ENCODE results near the gene ABI3BP. TPM values are rescaled to one million over a fixed set of nuclear protein-coding genes. Genes with fewer than 3 reads are reported as not detected.

Gene ABI3BP
- total RNA-seq, 1 donor from 2014 or later, result 1.1 TPM

DNA sequence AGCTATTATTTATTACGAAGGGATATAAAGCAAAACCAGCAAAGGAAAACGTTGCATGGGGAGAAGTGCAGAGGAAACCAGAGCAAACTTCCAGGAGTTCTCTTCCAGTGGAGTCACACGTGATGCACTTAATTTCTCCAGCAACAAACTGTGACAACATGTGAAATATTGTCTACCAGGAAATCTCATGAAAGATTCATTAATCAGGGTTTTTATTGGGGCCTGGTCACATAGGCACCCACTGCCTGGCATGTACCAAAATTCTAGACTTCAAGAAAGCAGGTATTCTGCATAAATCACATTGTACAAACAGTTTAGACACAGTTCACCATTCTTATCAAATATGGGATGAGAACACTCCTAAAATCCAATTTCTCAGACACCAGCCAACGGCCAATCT is 289.4 kb downstream of the ABI3BP start:
- H3K36me3 ChIP-seq (ENCODE audit: insufficient read depth, low read length), result no peaks in the 10 kb centered on the region
- no peak overlapping the region for H2AFZ ChIP-seq (ENCODE audit: low read depth, low read length)
- H3K27me3 Mint-ChIP-seq (ENCODE audit: low read depth, unreplicated experiment), result peaks cover 17% of the 10 kb centered on the region

DNA sequence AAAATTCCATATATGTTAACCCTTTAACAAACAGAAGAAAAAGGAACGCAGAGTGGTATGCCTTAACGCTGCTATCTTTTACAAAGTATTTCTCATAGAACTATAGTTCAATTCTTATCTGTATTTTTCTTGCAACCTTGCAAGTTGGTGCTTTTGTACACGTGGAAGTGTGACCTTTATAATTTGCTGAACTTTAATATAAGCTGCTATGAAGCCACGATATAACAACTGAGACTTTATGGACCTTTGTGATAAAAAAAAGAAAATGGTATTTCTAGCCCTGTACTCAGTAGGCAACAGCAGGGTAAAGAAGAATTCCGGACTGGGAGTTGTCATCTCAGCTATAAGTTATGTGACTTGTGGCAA is 290.3 kb downstream of the ABI3BP start:
- Histone ChIP-seq H3K79me2 (ENCODE audit: insufficient read depth, low read length) (no peaks in the 10 kb centered on the region), H3K9me3 (ENCODE audit: insufficient read depth, low read depth, low read length) (no peaks in the 10 kb centered on the region), H3K4me2 (ENCODE audit: low read length) (no peak overlapping the region), H3K4me3 (ENCODE audit: insufficient read depth, low read depth, low read length) (no peak overlapping the region), H3K27me3 (ENCODE audit: insufficient read depth, low read length) (no peaks in the 10 kb centered on the region), H2AFZ (ENCODE audit: low read depth, low read length) (no peak overlapping the region), H3K4me1 (ENCODE audit: insufficient read depth, low read length) (no peaks in the 10 kb centered on the region), H4K20me1 (ENCODE audit: insufficient read depth, low read length) (no peaks in the 10 kb centered on the region), H3K27ac (ENCODE audit: low read depth, low read length) (no peak overlapping the region), H3K36me3 (ENCODE audit: insufficient read depth, low read length) (no peaks in the 10 kb centered on the region), H3K9ac (ENCODE audit: low read length) (no peak overlapping the region)
- Mint-ChIP-seq H3K36me3 (ENCODE audit: low read depth, unreplicated experiment) (no peaks in the 10 kb centered on the region), H3K9me3 (ENCODE audit: unreplicated experiment) (peaks cover 3% of the 10 kb centered on the region), H3K4me1 (ENCODE audit: low read depth, unreplicated experiment) (no peaks in the 10 kb centered on the region), H3K27me3 (ENCODE audit: low read depth, unreplicated experiment) (peaks cover 19% of the 10 kb centered on the region), H3K27ac (ENCODE audit: unreplicated experiment) (no peak overlapping the region), H3K4me3 (ENCODE audit: unreplicated experiment) (no peak overlapping the region)
- FAIRE-seq (no peak), DNase-seq (ENCODE audit: low read depth) (no peak)
- TF ChIP-seq, protein P1, sequence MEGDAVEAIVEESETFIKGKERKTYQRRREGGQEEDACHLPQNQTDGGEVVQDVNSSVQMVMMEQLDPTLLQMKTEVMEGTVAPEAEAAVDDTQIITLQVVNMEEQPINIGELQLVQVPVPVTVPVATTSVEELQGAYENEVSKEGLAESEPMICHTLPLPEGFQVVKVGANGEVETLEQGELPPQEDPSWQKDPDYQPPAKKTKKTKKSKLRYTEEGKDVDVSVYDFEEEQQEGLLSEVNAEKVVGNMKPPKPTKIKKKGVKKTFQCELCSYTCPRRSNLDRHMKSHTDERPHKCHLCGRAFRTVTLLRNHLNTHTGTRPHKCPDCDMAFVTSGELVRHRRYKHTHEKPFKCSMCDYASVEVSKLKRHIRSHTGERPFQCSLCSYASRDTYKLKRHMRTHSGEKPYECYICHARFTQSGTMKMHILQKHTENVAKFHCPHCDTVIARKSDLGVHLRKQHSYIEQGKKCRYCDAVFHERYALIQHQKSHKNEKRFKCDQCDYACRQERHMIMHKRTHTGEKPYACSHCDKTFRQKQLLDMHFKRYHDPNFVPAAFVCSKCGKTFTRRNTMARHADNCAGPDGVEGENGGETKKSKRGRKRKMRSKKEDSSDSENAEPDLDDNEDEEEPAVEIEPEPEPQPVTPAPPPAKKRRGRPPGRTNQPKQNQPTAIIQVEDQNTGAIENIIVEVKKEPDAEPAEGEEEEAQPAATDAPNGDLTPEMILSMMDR (IDR thresholded peaks at IDR 0.05; ENCODE audit: insufficient read depth, low read depth, low read length), result no peak
- TF ChIP-seq EZH2 (IDR thresholded peaks at IDR 0.05; ENCODE audit: insufficient read depth, low read length), result no peak

More for the DNA sequence above, 289.4 kb downstream of the ABI3BP start:
- DNase-seq (ENCODE audit: low read depth) (no peak), FAIRE-seq (no peak)
- Histone ChIP-seq H3K27me3 (ENCODE audit: insufficient read depth, low read length) (no peaks in the 10 kb centered on the region), H3K4me2 (ENCODE audit: low read length) (no peak overlapping the region), H3K27ac (ENCODE audit: low read depth, low read length) (no peak overlapping the region), H3K4me1 (ENCODE audit: insufficient read depth, low read length) (peaks cover 2% of the 10 kb centered on the region), H3K4me3 (ENCODE audit: insufficient read depth, low read depth, low read length) (no peak overlapping the region), H3K79me2 (ENCODE audit: insufficient read depth, low read length) (no peaks in the 10 kb centered on the region), H3K9ac (ENCODE audit: low read length) (no peak overlapping the region), H3K9me3 (ENCODE audit: insufficient read depth, low read depth, low read length) (no peaks in the 10 kb centered on the region), H4K20me1 (ENCODE audit: insufficient read depth, low read length) (no peaks in the 10 kb centered on the region)
- Mint-ChIP-seq H3K9me3 (ENCODE audit: unreplicated experiment) (peaks cover 3% of the 10 kb centered on the region), H3K27ac (ENCODE audit: unreplicated experiment) (no peak overlapping the region), H3K36me3 (ENCODE audit: low read depth, unreplicated experiment) (no peaks in the 10 kb centered on the region), H3K4me3 (ENCODE audit: unreplicated experiment) (no peak overlapping the region), H3K4me1 (ENCODE audit: low read depth, unreplicated experiment) (peaks cover 4% of the 10 kb centered on the region)
- no peak for TF ChIP-seq EZH2 (IDR thresholded peaks at IDR 0.05; ENCODE audit: insufficient read depth, low read length)
- TF ChIP-seq, protein P1 (IDR thresholded peaks at IDR 0.05; ENCODE audit: insufficient read depth, low read depth, low read length), result no peak

DNA sequence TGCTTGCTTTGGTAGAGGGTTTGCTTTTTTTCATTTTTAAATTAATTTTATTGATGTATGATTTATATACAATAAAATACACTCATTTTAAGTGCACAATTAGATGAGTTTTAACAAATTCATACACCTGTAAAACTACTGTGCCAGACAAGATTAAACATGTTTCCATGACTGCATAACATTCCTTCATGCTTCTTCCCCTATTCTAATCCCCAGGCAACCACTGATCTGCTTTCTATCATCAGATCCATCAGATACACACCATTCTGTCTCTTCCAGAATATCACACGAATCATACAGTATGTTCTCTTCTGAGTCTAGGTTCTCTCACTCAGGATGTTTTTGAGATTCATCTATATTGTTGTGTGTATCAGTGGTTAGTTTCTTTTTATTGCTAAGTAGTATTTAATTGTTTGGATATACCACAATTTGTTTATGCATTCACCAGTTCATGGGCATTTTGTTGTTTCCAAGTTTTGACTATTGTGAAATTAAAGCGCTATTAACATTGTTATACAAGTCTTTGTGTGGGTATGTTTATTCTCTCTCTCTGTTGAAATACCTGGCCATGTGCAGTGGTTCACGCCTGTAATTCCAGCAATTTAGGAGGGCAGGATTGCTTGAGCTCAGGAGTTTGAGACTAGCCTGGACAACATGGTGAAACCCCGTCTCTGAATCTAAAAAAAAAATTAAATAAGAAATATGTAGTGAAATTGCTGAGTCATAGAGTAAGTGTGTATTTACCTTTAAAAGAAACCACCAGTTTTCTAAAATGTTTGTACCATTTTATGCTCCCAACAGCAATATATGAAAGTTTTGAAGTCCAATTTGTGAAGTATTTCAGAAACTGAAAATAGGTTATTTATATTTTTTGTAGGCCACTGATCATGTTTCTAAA is 290.9 kb downstream of the ABI3BP start:
- H3K27ac Mint-ChIP-seq (ENCODE audit: unreplicated experiment), result peak overlapping the region; percentile 30
- no peaks in the 10 kb centered on the region for H3K36me3 Mint-ChIP-seq (ENCODE audit: low read depth, unreplicated experiment)
- no peaks in the 10 kb centered on the region for H3K4me1 Mint-ChIP-seq (ENCODE audit: low read depth, unreplicated experiment)
- H3K27me3 ChIP-seq (ENCODE audit: insufficient read depth, low read length), result no peaks in the 10 kb centered on the region
- no peak for DNase-seq (ENCODE audit: low read depth)
- no peak overlapping the region for H2AFZ ChIP-seq (ENCODE audit: low read depth, low read length)
- no peaks in the 10 kb centered on the region for H3K9me3 Mint-ChIP-seq (ENCODE audit: unreplicated experiment)
- H3K79me2 ChIP-seq (ENCODE audit: insufficient read depth, low read length), result no peaks in the 10 kb centered on the region
- no peaks in the 10 kb centered on the region for H4K20me1 ChIP-seq (ENCODE audit: insufficient read depth, low read length)
- H3K4me2 ChIP-seq (ENCODE audit: low read length), result no peak overlapping the region
- H3K27me3 Mint-ChIP-seq (ENCODE audit: low read depth, unreplicated experiment), result peaks cover 19% of the 10 kb centered on the region
- no peaks in the 10 kb centered on the region for H3K4me1 ChIP-seq (ENCODE audit: insufficient read depth, low read length)
- TF ChIP-seq EZH2 (IDR thresholded peaks at IDR 0.05; ENCODE audit: insufficient read depth, low read length), result no peak
- TF ChIP-seq, protein P1 (IDR thresholded peaks at IDR 0.05; ENCODE audit: insufficient read depth, low read depth, low read length), result no peak
- FAIRE-seq, result no peak
- H3K4me3 Mint-ChIP-seq (ENCODE audit: unreplicated experiment), result no peak overlapping the region
- H3K27ac ChIP-seq (ENCODE audit: low read depth, low read length), result no peak overlapping the region
- no peak overlapping the region for H3K4me3 ChIP-seq (ENCODE audit: insufficient read depth, low read depth, low read length)
- no peaks in the 10 kb centered on the region for H3K9me3 ChIP-seq (ENCODE audit: insufficient read depth, low read depth, low read length)
- H3K36me3 ChIP-seq (ENCODE audit: insufficient read depth, low read length), result no peaks in the 10 kb centered on the region
- no peak overlapping the region for H3K9ac ChIP-seq (ENCODE audit: low read length)

Measured in astrocyte (in vitro differentiated cells and primary cell).